HepG2 (cell line): Measurements from ENCODE around the gene TAS1R3. TPM values are rescaled to one million over a fixed set of nuclear protein-coding genes. Genes with fewer than 3 reads are reported as not detected.

Source experiments
- GLMP ChIP-seq: sonication (generic); formaldehyde crosslinking; IDR thresholded peaks from 2 replicates; pipeline ENCODE4 v1.9.0; 2021; ENCODE audit warnings: missing genetic modification reagents, mild to moderate bottlenecking, borderline replicate concordance
- KAT7 ChIP-seq: IDR thresholded peaks from 2 replicates; pipeline ENCODE4 v1.6.1; 2018; ENCODE audit warnings: borderline replicate concordance, missing compliant biosample characterization
- MEIS2 ChIP-seq: sonication (generic); formaldehyde crosslinking; IDR thresholded peaks from 2 replicates; pipeline ENCODE4 v1.9.0; 2021; ENCODE audit warnings: mild to moderate bottlenecking, missing genetic modification reagents
- RARA ChIP-seq: IDR thresholded peaks from 2 replicates; pipeline ENCODE4 v1.6.1; 2016; ENCODE audit warnings: missing genetic modification reagents, missing compliant biosample characterization
- SMYD3 ChIP-seq: sonication (generic); formaldehyde crosslinking; IDR thresholded peaks from 2 replicates; pipeline ENCODE4 v1.8.1; 2023; ENCODE audit warnings: mild to moderate bottlenecking, missing genetic modification reagents
- SP4 ChIP-seq: sonication (generic); formaldehyde crosslinking; IDR thresholded peaks from 2 replicates; pipeline ENCODE4 v1.8.1; 2023; ENCODE audit warnings: mild to moderate bottlenecking, missing genetic modification reagents
- THAP8 ChIP-seq: sonication (generic); formaldehyde crosslinking; IDR thresholded peaks from 2 replicates; pipeline ENCODE4 v1.5.1; 2020; ENCODE audit warnings: missing genetic modification reagents, mild to moderate bottlenecking, borderline replicate concordance
- ZBTB10 ChIP-seq: sonication (generic); formaldehyde crosslinking; IDR thresholded peaks from 2 replicates; pipeline ENCODE4 v1.4.0; 2020; ENCODE audit warnings: missing genetic modification reagents, borderline replicate concordance
- ZFP1 ChIP-seq: IDR thresholded peaks from 2 replicates; pipeline ENCODE4 v1.6.1; 2016
- ZNF101 ChIP-seq: sonication (generic); formaldehyde crosslinking; IDR thresholded peaks from 2 replicates; pipeline ENCODE4 v1.4.0; 2020; ENCODE audit warnings: mild to moderate bottlenecking, low read depth, missing genetic modification reagents, borderline replicate concordance
- ZNF253 ChIP-seq: sonication (generic); formaldehyde crosslinking; IDR thresholded peaks from 2 replicates; pipeline ENCODE4 v1.8.0; 2022; ENCODE audit warnings: mild to moderate bottlenecking, missing genetic modification reagents, borderline replicate concordance
- ZNF263 ChIP-seq: sonication (generic); formaldehyde crosslinking; IDR thresholded peaks from 2 replicates; pipeline ENCODE4 v1.4.0; 2020; ENCODE audit warnings: missing genetic modification reagents
- ZNF280D ChIP-seq: sonication (generic); formaldehyde crosslinking; IDR thresholded peaks from 2 replicates; pipeline ENCODE4 v1.5.1; 2020; ENCODE audit warnings: mild to moderate bottlenecking, missing genetic modification reagents
- ZNF446 ChIP-seq: sonication (generic); formaldehyde crosslinking; IDR thresholded peaks from 2 replicates; pipeline ENCODE4 v1.5.0; 2020; ENCODE audit warnings: mild to moderate bottlenecking, missing genetic modification reagents
- ZNF451 ChIP-seq: sonication (generic); formaldehyde crosslinking; IDR thresholded peaks from 2 replicates; pipeline ENCODE4 v1.5.0; 2020; ENCODE audit warnings: mild to moderate bottlenecking, missing genetic modification reagents
- ZNF547 ChIP-seq: sonication (generic); formaldehyde crosslinking; IDR thresholded peaks from 2 replicates; pipeline ENCODE4 v1.5.1; 2020; ENCODE audit warnings: mild to moderate bottlenecking, missing genetic modification reagents
- ZNF703 ChIP-seq: sonication (generic); formaldehyde crosslinking; IDR thresholded peaks from 2 replicates; pipeline ENCODE4 v1.5.1; 2020; ENCODE audit warnings: missing genetic modification reagents, mild to moderate bottlenecking, moderate library complexity, borderline replicate concordance
- ZNF770 ChIP-seq: sonication (generic); formaldehyde crosslinking; IDR thresholded peaks from 2 replicates; pipeline ENCODE4 v1.5.0; 2020; ENCODE audit warnings: mild to moderate bottlenecking, missing genetic modification reagents
- ZNF841 ChIP-seq: sonication (generic); formaldehyde crosslinking; IDR thresholded peaks from 2 replicates; pipeline ENCODE4 v1.8.1; 2023; ENCODE audit warnings: missing genetic modification reagents, borderline replicate concordance
- polyA plus RNA-seq, 8 experiments: library from polyadenylated mRNA; depleted of rRNA in 3 of 8; stranded (reverse) in 7 of 8; unstranded in 1 of 8; fragments of >200 nt; fragmentation: Illumina TruSeq in 4 of 8; extraction: Trizol in 4 of 8; gene quantifications; 2 replicates each; pipeline versions ENCODE4 v1.2.1 to v1.2.3, GENCODE V29; 2011 to 2016; ENCODE audit warnings: low read depth in 4 of 8, missing spikeins in 1 of 8, mixed read lengths in 1 of 8; ENCODE audit not compliant: insufficient read depth in 1 of 8
- total RNA-seq, 5 experiments: library from RNA; depleted of rRNA; stranded (reverse); fragments of >200 nt; fragmentation: Illumina TruSeq; extraction: Trizol; gene quantifications; 2 replicates each; pipeline ENCODE4 v1.2.3, GENCODE V29; 2016; ENCODE audit warnings: low read depth in 1 of 5

Gene TAS1R3
- total and polyA plus RNA-seq, 2 of the 13 experiments (the other 11 are each of a cell fraction or from before 2014, with no cell fraction given): 0.13 to 0.15 TPM

- TF ChIP-seq ZNF547 (CRISPR knock-in tag) (peak; percentile 49; the same call in 1 of the 2 replicates), SP4 (CRISPR knock-in tag) (no peak), ZNF446 (CRISPR knock-in tag) (peak; percentile 42; the same call in 1 of the 2 replicates), THAP8 (CRISPR knock-in tag) (0 out of 2 replicates have a peak, but pooled peaks have one; percentile 75), GLMP (CRISPR knock-in tag) (no peak), ZNF280D (no peak), SMYD3 (CRISPR knock-in tag) (no peak), ZNF263 (CRISPR knock-in tag) (peak; percentile 46; the same call in 1 of the 2 replicates), ZNF451 (no peak; the same call in 1 of the 2 replicates), ZNF841 (CRISPR knock-in tag) (no peak), ZNF770 (peak; percentile 88), ZBTB10 (CRISPR knock-in tag) (peak; percentile 84), RARA (CRISPR knock-in tag) (peak; percentile 83), ZNF703 (CRISPR knock-in tag) (0 out of 2 replicates have a peak, but pooled peaks have one; percentile 63), ZFP1 (CRISPR knock-in tag) (no peak), ZNF253 (CRISPR knock-in tag) (0 out of 2 replicates have a peak, but pooled peaks have one; percentile 14), KAT7 (no peak), ZNF101 (no peak), MEIS2 (no peak; the same call in 1 of the 2 replicates)
Measured at GRCh38 chr1:1359664-1360468, 28.8 kb downstream of the TAS1R3 start (continued).
